B cell (primary cell): Measurements from ENCODE around the gene FOXN3.

Source experiments
- EZH2 ChIP-seq: IDR thresholded peaks from 2 replicates; pipeline ENCODE4 v1.6.1; 2012; ENCODE audit warnings: borderline replicate concordance, low read depth, mild to moderate bottlenecking, moderate library complexity, low read length; ENCODE audit not compliant: insufficient read depth, poor library complexity, severe bottlenecking
- TF ChIP-seq, protein P1 (sequence below): fragments of 200-600 bp; IDR thresholded peaks from one replicate; pipeline ENCODE4 v1.8.0; 2022; ENCODE audit warnings: antibody characterized with exemption, mild to moderate bottlenecking

DNA sequence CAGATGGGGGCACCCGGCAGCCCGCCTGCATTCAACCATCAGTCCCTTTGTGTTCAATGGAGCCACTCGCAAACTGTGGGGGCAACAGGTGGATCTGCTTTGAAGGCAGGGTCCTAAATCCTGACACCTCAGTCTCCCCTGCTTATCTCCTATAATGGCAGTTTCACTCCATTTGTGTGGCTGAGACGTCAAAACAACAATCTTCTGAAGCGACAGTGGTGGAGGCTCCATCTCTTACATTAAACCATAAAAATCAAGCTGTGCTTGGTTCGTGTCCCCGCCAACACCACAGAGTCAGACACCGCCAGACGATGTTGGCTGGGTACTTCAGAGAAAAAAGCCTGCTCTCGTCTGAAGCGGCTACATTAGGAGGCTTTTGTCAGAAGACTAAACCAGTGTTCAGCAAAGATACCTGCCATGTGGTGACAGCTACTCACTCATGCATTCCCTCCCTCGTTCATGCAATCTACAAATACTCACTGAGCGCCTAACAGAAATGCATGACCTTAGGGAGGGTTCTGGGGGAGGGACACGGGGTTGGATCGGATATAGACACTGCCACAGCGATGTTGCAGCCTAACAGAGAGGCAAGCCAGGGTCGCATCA lies 253.9 kb downstream of the FOXN3 start:
- TF ChIP-seq, protein P1, sequence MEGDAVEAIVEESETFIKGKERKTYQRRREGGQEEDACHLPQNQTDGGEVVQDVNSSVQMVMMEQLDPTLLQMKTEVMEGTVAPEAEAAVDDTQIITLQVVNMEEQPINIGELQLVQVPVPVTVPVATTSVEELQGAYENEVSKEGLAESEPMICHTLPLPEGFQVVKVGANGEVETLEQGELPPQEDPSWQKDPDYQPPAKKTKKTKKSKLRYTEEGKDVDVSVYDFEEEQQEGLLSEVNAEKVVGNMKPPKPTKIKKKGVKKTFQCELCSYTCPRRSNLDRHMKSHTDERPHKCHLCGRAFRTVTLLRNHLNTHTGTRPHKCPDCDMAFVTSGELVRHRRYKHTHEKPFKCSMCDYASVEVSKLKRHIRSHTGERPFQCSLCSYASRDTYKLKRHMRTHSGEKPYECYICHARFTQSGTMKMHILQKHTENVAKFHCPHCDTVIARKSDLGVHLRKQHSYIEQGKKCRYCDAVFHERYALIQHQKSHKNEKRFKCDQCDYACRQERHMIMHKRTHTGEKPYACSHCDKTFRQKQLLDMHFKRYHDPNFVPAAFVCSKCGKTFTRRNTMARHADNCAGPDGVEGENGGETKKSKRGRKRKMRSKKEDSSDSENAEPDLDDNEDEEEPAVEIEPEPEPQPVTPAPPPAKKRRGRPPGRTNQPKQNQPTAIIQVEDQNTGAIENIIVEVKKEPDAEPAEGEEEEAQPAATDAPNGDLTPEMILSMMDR = no peak
- no peak for TF ChIP-seq EZH2
